Measurements from ENCODE around the gene ITCH.

GRCh38 chr20:34491226-34491931 lies 128.3 kb downstream of the ITCH start:
- TF ChIP-seq, protein P1, sequence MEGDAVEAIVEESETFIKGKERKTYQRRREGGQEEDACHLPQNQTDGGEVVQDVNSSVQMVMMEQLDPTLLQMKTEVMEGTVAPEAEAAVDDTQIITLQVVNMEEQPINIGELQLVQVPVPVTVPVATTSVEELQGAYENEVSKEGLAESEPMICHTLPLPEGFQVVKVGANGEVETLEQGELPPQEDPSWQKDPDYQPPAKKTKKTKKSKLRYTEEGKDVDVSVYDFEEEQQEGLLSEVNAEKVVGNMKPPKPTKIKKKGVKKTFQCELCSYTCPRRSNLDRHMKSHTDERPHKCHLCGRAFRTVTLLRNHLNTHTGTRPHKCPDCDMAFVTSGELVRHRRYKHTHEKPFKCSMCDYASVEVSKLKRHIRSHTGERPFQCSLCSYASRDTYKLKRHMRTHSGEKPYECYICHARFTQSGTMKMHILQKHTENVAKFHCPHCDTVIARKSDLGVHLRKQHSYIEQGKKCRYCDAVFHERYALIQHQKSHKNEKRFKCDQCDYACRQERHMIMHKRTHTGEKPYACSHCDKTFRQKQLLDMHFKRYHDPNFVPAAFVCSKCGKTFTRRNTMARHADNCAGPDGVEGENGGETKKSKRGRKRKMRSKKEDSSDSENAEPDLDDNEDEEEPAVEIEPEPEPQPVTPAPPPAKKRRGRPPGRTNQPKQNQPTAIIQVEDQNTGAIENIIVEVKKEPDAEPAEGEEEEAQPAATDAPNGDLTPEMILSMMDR (IDR thresholded peaks at IDR 0.05; ENCODE audit: poor library complexity, severe bottlenecking), result no peak
- TF ChIP-seq EZH2 (IDR thresholded peaks at IDR 0.05; ENCODE audit: borderline replicate concordance, insufficient read depth, low read length, poor library complexity, severe bottlenecking) (no peak), TAF1 (IDR thresholded peaks at IDR 0.05; ENCODE audit: low read depth) (no peak), RAD21 (conservative IDR thresholded peaks at IDR 0.05) (no peak), SMC3 (conservative IDR thresholded peaks at IDR 0.05; ENCODE audit: poor library complexity) (no peak), EP300 (conservative IDR thresholded peaks at IDR 0.05; ENCODE audit: poor library complexity, severe bottlenecking) (no peak), POLR2AphosphoS5 (IDR thresholded peaks at IDR 0.05) (no peak), MXI1 (conservative IDR thresholded peaks at IDR 0.05; ENCODE audit: poor library complexity, severe bottlenecking) (no peak)

Measured in neural cell (in vitro differentiated cells).